IMR-90 (cell line): ENCODE measurements around the gene CAB39. TPM values are rescaled to one million over a fixed set of nuclear protein-coding genes. Genes with fewer than 3 reads are reported as not detected.

Experiments
- ATAC-seq: fragments of 200-7000 bp; cut with Tn5 transposase; 2 replicates; pipeline ENCODE4 v1.9.1; 2020; ENCODE audit warnings: low read depth, mild to moderate bottlenecking, moderate library complexity
- BruUV-seq: library from RNA; stranded (reverse); fragments of 400-500 nt; replicated peaks from 2 replicates; lab custom pipeline; 2021; lab: Mats Ljungman, UMichigan
- CTCF ChIA-PET: fragments of 300-600 bp; formaldehyde crosslinking; extraction: SDS; loops from one replicate; lab custom pipeline; 2021; ENCODE audit warnings: antibody characterized with exemption; lab: Yijun Ruan, JAX
- POLR2A ChIA-PET: fragments of 300-600 bp; sonication (Branson Sonifier 250); formaldehyde crosslinking; loops from one replicate; lab custom pipeline; 2022; ENCODE audit warnings: antibody characterized with exemption; ENCODE audit not compliant: unreplicated experiment; lab: Charles Lee
- DNase-seq: peaks from one replicate; pipeline ENCODE4 v3.0.0; 2013
- H2AFZ ChIP-seq: replicated peaks from 2 replicates; pipeline ENCODE3; 2013; ENCODE audit warnings: low read length, mild to moderate bottlenecking; ENCODE audit not compliant: poor library complexity
- H2AK5ac ChIP-seq: 2 replicates; pipeline ENCODE4 v1.6.1; 2013; ENCODE audit warnings: low read depth, low read length, inconsistent platforms
- H2AK9ac ChIP-seq: replicated peaks from 2 replicates; pipeline ENCODE3; 2013; ENCODE audit warnings: mild to moderate bottlenecking, low read depth, low read length, moderate library complexity; ENCODE audit not compliant: poor library complexity
- H2BK120ac ChIP-seq: 2 replicates; pipeline ENCODE4 v1.6.1; 2013; ENCODE audit warnings: low read depth, low read length, inconsistent platforms
- H2BK15ac ChIP-seq: 3 replicates; pipeline ENCODE4 v1.6.1; 2013; ENCODE audit warnings: low read depth, low read length, inconsistent platforms
- H2BK20ac ChIP-seq: 2 replicates; pipeline ENCODE4 v1.6.1; 2013; ENCODE audit warnings: low read depth, mild to moderate bottlenecking, inconsistent platforms, low read length, moderate library complexity
- H2BK5ac ChIP-seq: 2 replicates; pipeline ENCODE4 v1.6.1; 2013; ENCODE audit warnings: mild to moderate bottlenecking, low read depth, low read length, inconsistent platforms; ENCODE audit not compliant: poor library complexity, severe bottlenecking
- H3K14ac ChIP-seq: replicated peaks from 2 replicates; pipeline ENCODE4 v1.6.1; 2013; ENCODE audit warnings: low read depth, low read length, inconsistent platforms
- H3K18ac ChIP-seq: 2 replicates; pipeline ENCODE4 v1.6.1; 2013; ENCODE audit warnings: low read depth, low read length, control low read depth
- H3K23ac ChIP-seq: 2 replicates; pipeline ENCODE4 v1.6.1; 2013; ENCODE audit warnings: low read depth, low read length, inconsistent platforms
- H3K27ac ChIP-seq: 2 replicates; pipeline ENCODE4 v1.5.1; 2013; ENCODE audit warnings: mild to moderate bottlenecking, control low read depth, low read length; ENCODE audit not compliant: insufficient read depth
- H3K27me3 ChIP-seq: 2 replicates; pipeline ENCODE4 v1.6.1; 2013; ENCODE audit warnings: low read length; ENCODE audit not compliant: control insufficient read depth, insufficient read depth
- H3K36me3 ChIP-seq: 2 replicates; pipeline ENCODE4 v1.6.1; 2013; ENCODE audit warnings: low read length, mixed read lengths; ENCODE audit not compliant: control insufficient read depth, insufficient read depth
- H3K4ac ChIP-seq: 2 replicates; pipeline ENCODE4 v1.6.1; 2013; ENCODE audit warnings: low read depth, low read length, inconsistent platforms
- H3K4me1 ChIP-seq: 2 replicates; pipeline ENCODE4 v1.6.1; 2013; ENCODE audit warnings: low read length, mixed read lengths; ENCODE audit not compliant: control insufficient read depth, insufficient read depth
- H3K4me2 ChIP-seq: 2 replicates; pipeline ENCODE4 v1.6.1; 2013; ENCODE audit warnings: low read depth, mild to moderate bottlenecking, control low read depth, low read length, moderate library complexity
- H3K4me3 ChIP-seq: 2 replicates; pipeline ENCODE4 v1.5.1; 2013; ENCODE audit warnings: low read depth, mild to moderate bottlenecking, control low read depth, low read length, moderate library complexity; ENCODE audit not compliant: insufficient read depth
- H3K56ac ChIP-seq: 2 replicates; pipeline ENCODE4 v1.6.1; 2013; ENCODE audit warnings: low read length, inconsistent platforms; ENCODE audit not compliant: insufficient read depth; ENCODE audit errors: extremely low read depth
- H3K79me1 ChIP-seq, 2 experiments: 2 replicates each; pipeline ENCODE4 v1.6.1; 2013; ENCODE audit warnings: low read length in 2 of 2, inconsistent platforms in 1 of 2, low read depth in 1 of 2
- H3K9ac ChIP-seq: 2 replicates; pipeline ENCODE4 v1.6.1; 2013; ENCODE audit warnings: low read depth, low read length, control low read depth
- H3K9me1 ChIP-seq: 2 replicates; pipeline ENCODE4 v1.6.1; 2013; ENCODE audit warnings: low read length, inconsistent platforms; ENCODE audit not compliant: insufficient read depth
- H3K9me3 ChIP-seq: 2 replicates; pipeline ENCODE4 v1.6.1; 2013; ENCODE audit warnings: low read length; ENCODE audit not compliant: control insufficient read depth, insufficient read depth
- H4K20me1 ChIP-seq: 2 replicates; pipeline ENCODE4 v1.6.1; 2013; ENCODE audit warnings: low read length, inconsistent platforms; ENCODE audit not compliant: insufficient read depth
- H4K5ac ChIP-seq: 2 replicates; pipeline ENCODE4 v1.6.1; 2013; ENCODE audit warnings: mild to moderate bottlenecking, low read depth, low read length, control low read depth
- H4K8ac ChIP-seq, 2 experiments: 2 replicates each; pipeline ENCODE4 v1.6.1; 2013; ENCODE audit warnings: low read depth in 2 of 2, low read length in 2 of 2, control low read depth in 1 of 2, inconsistent platforms in 1 of 2
- H4K91ac ChIP-seq: 2 replicates; pipeline ENCODE4 v1.6.1; 2013; ENCODE audit warnings: low read depth, low read length, inconsistent platforms; ENCODE audit not compliant: insufficient read depth
- BHLHE40 ChIP-seq: fragments of 150-350 bp; IDR thresholded peaks from 2 replicates; pipeline ENCODE4 v1.6.1; 2016; ENCODE audit warnings: mild to moderate bottlenecking, low read depth, low read length
- CEBPB ChIP-seq: IDR thresholded peaks from 2 replicates; pipeline ENCODE4 v1.6.1; 2012; ENCODE audit warnings: low read depth, low read length, improper control_type of control experiment
- CHD1 ChIP-seq: IDR thresholded peaks from 2 replicates; pipeline ENCODE4 v1.6.1; 2012; ENCODE audit warnings: low read depth, low read length, improper control_type of control experiment
- FOS ChIP-seq: fragments of 150-350 bp; IDR thresholded peaks from 2 replicates; pipeline ENCODE4 v1.6.1; 2016; ENCODE audit warnings: low read depth, low read length
- MAFK ChIP-seq: IDR thresholded peaks from 2 replicates; pipeline ENCODE4 v1.6.1; 2012; ENCODE audit warnings: low read depth, low read length, improper control_type of control experiment
- MAZ ChIP-seq: IDR thresholded peaks from 2 replicates; pipeline ENCODE4 v1.6.1; 2012; ENCODE audit warnings: low read depth, mild to moderate bottlenecking, low read length, improper control_type of control experiment, moderate library complexity, borderline replicate concordance
- MXI1 ChIP-seq: IDR thresholded peaks from 2 replicates; pipeline ENCODE4 v1.6.1; 2012; ENCODE audit warnings: low read depth, mild to moderate bottlenecking, low read length, moderate library complexity, borderline replicate concordance
- NFE2L2 ChIP-seq: fragments of 150-350 bp; IDR thresholded peaks from 2 replicates; pipeline ENCODE4 v1.6.1; 2016; ENCODE audit warnings: low read depth, mild to moderate bottlenecking, low read length
- POLR2A ChIP-seq: IDR thresholded peaks from 2 replicates; pipeline ENCODE4 v1.6.1; 2012; ENCODE audit warnings: mild to moderate bottlenecking, low read depth, low read length
- RAD21 ChIP-seq: IDR thresholded peaks from 2 replicates; pipeline ENCODE4 v1.6.1; 2012; ENCODE audit warnings: low read length, improper control_type of control experiment
- RCOR1 ChIP-seq: IDR thresholded peaks from 2 replicates; pipeline ENCODE4 v1.6.1; 2012; ENCODE audit warnings: mild to moderate bottlenecking, low read length, improper control_type of control experiment; ENCODE audit not compliant: insufficient replicate concordance
- RFX5 ChIP-seq: IDR thresholded peaks from 2 replicates; pipeline ENCODE4 v1.8.0; 2012; ENCODE audit warnings: low read depth, mild to moderate bottlenecking, low read length, moderate library complexity
- SMC3 ChIP-seq: fragments of 150-350 bp; IDR thresholded peaks from 2 replicates; pipeline ENCODE4 v1.6.1; 2016; ENCODE audit warnings: low read depth, mild to moderate bottlenecking, antibody characterized with exemption, low read length, moderate library complexity
- WGBS, 2 experiments: methylation state at CpG; one replicate each; pipeline versions ENCODE4 v1.1.5 to v1.1.7; 2013; ENCODE audit warnings: missing lambda C conversion rate in 2 of 2; ENCODE audit not compliant: insufficient read length in 1 of 2; ENCODE audit errors: extremely low coverage in 2 of 2; 5-methylcytosine and 5-hydroxymethylcytosine counted together
- dilution Hi-C: fragments of 300-500 bp; cut with HindIII; formaldehyde crosslinking; loops from one replicate; pipeline ENCODE4 v1.14.3; 2018; ENCODE audit warnings: low sequenced_read_pairs; ENCODE audit not compliant: unreplicated experiment
- in situ Hi-C: fragments of 300-500 bp; cut with MboI; formaldehyde crosslinking; loops from 3 replicates; pipeline ENCODE4 v1.14.3; 2019; ENCODE audit warnings: low sequenced_read_pairs, inconsistent platforms, mixed read lengths
- intact Hi-C: fragments of 100-400 bp; cut with micrococcal nuclease; formaldehyde crosslinking; loops from 2 replicates; pipeline ENCODE4 v1.10.0; 2022
- polyA plus RNA-seq, 3 experiments: library from polyadenylated mRNA; depleted of rRNA; stranded (reverse); fragments of >200 nt; gene quantifications; 2 replicates each; pipeline ENCODE4 v1.2.3, GENCODE V29; 2012; ENCODE audit warnings: low replicate concordance in 1 of 3
- total RNA-seq: library from RNA; depleted of rRNA; stranded (reverse); fragments of >200 nt; gene quantifications from 2 replicates; pipeline ENCODE4 v1.2.3, GENCODE V29; 2012
- TF ChIP-seq, protein P1 (sequence below): fragments of 150-350 bp; IDR thresholded peaks from 2 replicates; pipeline ENCODE4 v1.6.1; 2017; ENCODE audit warnings: mild to moderate bottlenecking, antibody characterized with exemption, low read length, low read depth
- TF ChIP-seq, protein P2 (sequence below): fragments of 150-350 bp; IDR thresholded peaks from 2 replicates; pipeline ENCODE4 v1.6.1; 2016; ENCODE audit warnings: low read depth, mild to moderate bottlenecking, low read length, moderate library complexity, borderline replicate concordance
- TF ChIP-seq, protein P3 (sequence below): conservative IDR thresholded peaks from 2 replicates; pipeline ENCODE4 v1.5.1; 2012; ENCODE audit warnings: mild to moderate bottlenecking, low read depth, low read length, improper control_type of control experiment

The CAB39 gene
- total and polyA plus RNA-seq, 2 of the 4 experiments (the other 2 are of a cell fraction), result 38.2 to 71.7 TPM

DNA sequence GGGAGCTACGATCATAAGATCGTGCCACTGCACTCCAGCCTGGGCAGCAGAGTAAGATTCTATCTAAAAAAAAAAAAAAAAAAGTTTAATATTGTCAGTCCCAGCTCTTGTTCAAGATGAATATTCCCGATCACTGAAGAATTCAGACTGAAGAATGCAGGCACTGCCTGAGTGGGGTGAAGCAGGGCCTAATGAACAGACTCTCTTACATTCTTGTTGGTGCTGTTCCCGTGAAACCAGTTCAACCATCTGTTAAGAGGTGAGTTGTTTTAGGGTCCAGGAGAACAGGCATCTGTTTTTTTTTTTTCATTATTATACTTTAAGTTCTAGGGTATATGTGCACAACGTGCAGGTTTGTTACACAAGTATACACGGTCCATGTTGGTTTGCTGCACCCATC, 17.1 kb upstream of the CAB39 start:
- ChIA-PET POLR2A (no interaction called here), CTCF (no interaction called here)
- Histone ChIP-seq H4K8ac (no peak overlapping the region), H3K27ac (no peak overlapping the region), H3K4me1 (peaks cover 6% of the 10 kb centered on the region), H3K9me3 (no peaks in the 10 kb centered on the region), H2BK5ac (no peak overlapping the region), H3K23ac (no peak overlapping the region), H3K79me1 (no peaks in the 10 kb centered on the region), H2BK120ac (no peak overlapping the region), H3K14ac (no peak overlapping the region), H4K5ac (no peak overlapping the region), H3K9me1 (peaks cover 8% of the 10 kb centered on the region), H2BK20ac (no peak overlapping the region), H3K9ac (no peak overlapping the region), H2AK5ac (no peak overlapping the region), H2BK15ac (no peak overlapping the region), H4K20me1 (no peaks in the 10 kb centered on the region), H3K27me3 (no peaks in the 10 kb centered on the region), H3K4me2 (no peak overlapping the region), H3K4me3 (no peak overlapping the region), H3K18ac (no peak overlapping the region), H3K4ac (no peak overlapping the region), H3K56ac (no peak overlapping the region), H2AFZ (no peak overlapping the region), H2AK9ac (no peak overlapping the region), H4K91ac (no peak overlapping the region), H3K36me3 (no peaks in the 10 kb centered on the region)
- no CpG with 5 or more reads among the region's 6 CpGs for WGBS, 2 experiments
- no TSS peak for BruUV-seq
- no peak for DNase-seq
- no peak for TF ChIP-seq RFX5
- no peak for TF ChIP-seq POLR2A
- TF ChIP-seq CEBPB, result no peak
- TF ChIP-seq MAFK, result no peak
- no peak for TF ChIP-seq CHD1
- TF ChIP-seq, protein P1, sequence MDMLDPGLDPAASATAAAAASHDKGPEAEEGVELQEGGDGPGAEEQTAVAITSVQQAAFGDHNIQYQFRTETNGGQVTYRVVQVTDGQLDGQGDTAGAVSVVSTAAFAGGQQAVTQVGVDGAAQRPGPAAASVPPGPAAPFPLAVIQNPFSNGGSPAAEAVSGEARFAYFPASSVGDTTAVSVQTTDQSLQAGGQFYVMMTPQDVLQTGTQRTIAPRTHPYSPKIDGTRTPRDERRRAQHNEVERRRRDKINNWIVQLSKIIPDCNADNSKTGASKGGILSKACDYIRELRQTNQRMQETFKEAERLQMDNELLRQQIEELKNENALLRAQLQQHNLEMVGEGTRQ, result no peak
- TF ChIP-seq RCOR1, result no peak
- TF ChIP-seq MXI1, result no peak
- no peak for TF ChIP-seq MAZ
- no peak for TF ChIP-seq NFE2L2
- no peak for TF ChIP-seq SMC3
- TF ChIP-seq, protein P2, sequence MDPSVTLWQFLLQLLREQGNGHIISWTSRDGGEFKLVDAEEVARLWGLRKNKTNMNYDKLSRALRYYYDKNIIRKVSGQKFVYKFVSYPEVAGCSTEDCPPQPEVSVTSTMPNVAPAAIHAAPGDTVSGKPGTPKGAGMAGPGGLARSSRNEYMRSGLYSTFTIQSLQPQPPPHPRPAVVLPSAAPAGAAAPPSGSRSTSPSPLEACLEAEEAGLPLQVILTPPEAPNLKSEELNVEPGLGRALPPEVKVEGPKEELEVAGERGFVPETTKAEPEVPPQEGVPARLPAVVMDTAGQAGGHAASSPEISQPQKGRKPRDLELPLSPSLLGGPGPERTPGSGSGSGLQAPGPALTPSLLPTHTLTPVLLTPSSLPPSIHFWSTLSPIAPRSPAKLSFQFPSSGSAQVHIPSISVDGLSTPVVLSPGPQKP, result no peak
- TF ChIP-seq, protein P3, sequence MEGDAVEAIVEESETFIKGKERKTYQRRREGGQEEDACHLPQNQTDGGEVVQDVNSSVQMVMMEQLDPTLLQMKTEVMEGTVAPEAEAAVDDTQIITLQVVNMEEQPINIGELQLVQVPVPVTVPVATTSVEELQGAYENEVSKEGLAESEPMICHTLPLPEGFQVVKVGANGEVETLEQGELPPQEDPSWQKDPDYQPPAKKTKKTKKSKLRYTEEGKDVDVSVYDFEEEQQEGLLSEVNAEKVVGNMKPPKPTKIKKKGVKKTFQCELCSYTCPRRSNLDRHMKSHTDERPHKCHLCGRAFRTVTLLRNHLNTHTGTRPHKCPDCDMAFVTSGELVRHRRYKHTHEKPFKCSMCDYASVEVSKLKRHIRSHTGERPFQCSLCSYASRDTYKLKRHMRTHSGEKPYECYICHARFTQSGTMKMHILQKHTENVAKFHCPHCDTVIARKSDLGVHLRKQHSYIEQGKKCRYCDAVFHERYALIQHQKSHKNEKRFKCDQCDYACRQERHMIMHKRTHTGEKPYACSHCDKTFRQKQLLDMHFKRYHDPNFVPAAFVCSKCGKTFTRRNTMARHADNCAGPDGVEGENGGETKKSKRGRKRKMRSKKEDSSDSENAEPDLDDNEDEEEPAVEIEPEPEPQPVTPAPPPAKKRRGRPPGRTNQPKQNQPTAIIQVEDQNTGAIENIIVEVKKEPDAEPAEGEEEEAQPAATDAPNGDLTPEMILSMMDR, result no peak
- no peak for TF ChIP-seq FOS
- no peak for TF ChIP-seq RAD21
- TF ChIP-seq BHLHE40, result no peak
- dilution Hi-C loops, result no loop called here
- in situ Hi-C loops, result no loop called here
- ATAC-seq, result no peak
- intact Hi-C loops, result no loop called here
